Hepatocyte (in vitro differentiated cells): Measurements from ENCODE around the gene CSNK1G1. TPM values are rescaled to one million over a fixed set of nuclear protein-coding genes. Genes with fewer than 3 reads are reported as not detected.

ENCODE experiments used
- DNase-seq: peaks from one replicate; pipeline ENCODE4 v3.0.0-alpha.2; 2016; ENCODE audit warnings: low spot score
- H2AFZ ChIP-seq: fragments of 200-600 bp; sonication (generic); 2 replicates; pipeline ENCODE4 v1.6.0; 2016; ENCODE audit warnings: antibody characterized with exemption, mild to moderate bottlenecking
- H3K27ac ChIP-seq: fragments of 200-600 bp; sonication (generic); 2 replicates; pipeline ENCODE4 v1.5.1; 2016; ENCODE audit warnings: mild to moderate bottlenecking
- H3K27me3 ChIP-seq: fragments of 200-600 bp; sonication (generic); 2 replicates; pipeline ENCODE4 v1.6.1; 2016
- H3K36me3 ChIP-seq: fragments of 200-600 bp; sonication (generic); replicated peaks from 2 replicates; pipeline ENCODE4 v1.5.1; 2016; ENCODE audit warnings: low read depth; ENCODE audit not compliant: insufficient read depth
- H3K4me1 ChIP-seq: fragments of 200-600 bp; sonication (generic); 2 replicates; pipeline ENCODE4 v1.5.1; 2016; ENCODE audit warnings: mild to moderate bottlenecking, moderate library complexity; ENCODE audit not compliant: insufficient read depth
- H3K4me2 ChIP-seq: fragments of 200-600 bp; sonication (generic); 2 replicates; pipeline ENCODE4 v1.6.0; 2016
- H3K4me3 ChIP-seq: fragments of 200-600 bp; sonication (generic); 2 replicates; pipeline ENCODE4 v1.5.1; 2016; ENCODE audit warnings: mild to moderate bottlenecking
- H3K79me2 ChIP-seq: fragments of 200-600 bp; sonication (generic); 2 replicates; pipeline ENCODE4 v1.6.0; 2017; ENCODE audit warnings: mild to moderate bottlenecking
- H3K9me2 ChIP-seq: fragments of 200-600 bp; sonication (generic); replicated peaks from 2 replicates; pipeline ENCODE4 v1.6.0; 2017; ENCODE audit warnings: mild to moderate bottlenecking; ENCODE audit not compliant: insufficient read depth
- H3K9me3 ChIP-seq: fragments of 200-600 bp; sonication (generic); 2 replicates; pipeline ENCODE4 v1.5.1; 2016; ENCODE audit warnings: low read depth, mild to moderate bottlenecking
- H4K20me1 ChIP-seq: fragments of 200-600 bp; sonication (generic); 2 replicates; pipeline ENCODE4 v1.6.0; 2016; ENCODE audit warnings: mild to moderate bottlenecking; ENCODE audit not compliant: insufficient read depth, poor library complexity, severe bottlenecking
- CTCF ChIP-seq: fragments of 200-600 bp; sonication (generic); IDR thresholded peaks from 2 replicates; pipeline ENCODE4 v1.5.1; 2016; ENCODE audit warnings: antibody characterized with exemption, mild to moderate bottlenecking; ENCODE audit not compliant: poor library complexity
- EZH2 ChIP-seq: fragments of 200-600 bp; sonication (generic); IDR thresholded peaks from 2 replicates; pipeline ENCODE4 v1.6.1; 2016; ENCODE audit warnings: antibody characterized with exemption, mild to moderate bottlenecking, borderline replicate concordance
- EZH2phosphoT487 ChIP-seq: fragments of 200-600 bp; sonication (generic); IDR thresholded peaks from one replicate; pipeline ENCODE4 v1.6.1; 2018; ENCODE audit warnings: antibody characterized with exemption, mild to moderate bottlenecking, low read depth, moderate library complexity; ENCODE audit not compliant: unreplicated experiment, severe bottlenecking
- WGBS: methylation state at CpG from one replicate; pipeline ENCODE4 v1.1.6; 2016; ENCODE audit warnings: low lambda C conversion rate; ENCODE audit errors: missing lambda C conversion rate; 5-methylcytosine and 5-hydroxymethylcytosine counted together
- polyA plus RNA-seq: library from polyadenylated mRNA; unstranded; fragments of >200 nt; fragmentation: Nextera tagmentation; extraction: Ambion mirVana; gene quantifications from 2 replicates; pipeline ENCODE4 v1.2.1, GENCODE V29; 2016
- total RNA-seq: library from RNA; depleted of rRNA; stranded (reverse); fragments of >200 nt; gene quantifications from 2 replicates; pipeline ENCODE4 v1.2.3, GENCODE V29; 2014

CSNK1G1 gene
- total and polyA plus RNA-seq, 2 experiments from 2014 or later: 7.7 to 18.1 TPM

GRCh38 chr15:64233299-64233698 lies 122.7 kb downstream of the CSNK1G1 start:
- Histone ChIP-seq H4K20me1 (no peaks in the 10 kb centered on the region), H3K27ac (no peak overlapping the region), H3K27me3 (no peaks in the 10 kb centered on the region), H3K79me2 (peaks cover 21% of the 10 kb centered on the region), H3K4me2 (no peak overlapping the region), H3K4me1 (peaks cover 12% of the 10 kb centered on the region), H3K9me3 (no peaks in the 10 kb centered on the region), H3K4me3 (no peak overlapping the region), H3K36me3 (no peaks in the 10 kb centered on the region), H3K9me2 (no peaks in the 10 kb centered on the region), H2AFZ (no peak overlapping the region)
- no peak for DNase-seq
- 98% methylated on average over 4 of the region's 4 CpGs for WGBS
- TF ChIP-seq EZH2 (no peak), EZH2phosphoT487 (no peak), CTCF (no peak)

GRCh38 chr15:64232400-64232799 lies 123.6 kb downstream of the CSNK1G1 start:
- Histone ChIP-seq H3K4me3 (no peak overlapping the region), H3K27ac (no peak overlapping the region), H3K4me2 (no peak overlapping the region), H3K79me2 (peaks cover 19% of the 10 kb centered on the region), H3K9me3 (no peaks in the 10 kb centered on the region), H3K4me1 (peaks cover 12% of the 10 kb centered on the region), H3K27me3 (no peaks in the 10 kb centered on the region), H3K9me2 (no peaks in the 10 kb centered on the region), H3K36me3 (no peaks in the 10 kb centered on the region), H4K20me1 (no peaks in the 10 kb centered on the region), H2AFZ (no peak overlapping the region)
- no peak for TF ChIP-seq CTCF
- no peak for TF ChIP-seq EZH2phosphoT487
- TF ChIP-seq EZH2: no peak
- DNase-seq: no peak
- 92% methylated on average over 1 of the region's 1 CpG for WGBS

GRCh38 chr15:64229129-64229724 lies 126.7 kb downstream of the CSNK1G1 start:
- Histone ChIP-seq H2AFZ (no peak overlapping the region), H3K4me2 (no peak overlapping the region), H3K36me3 (no peaks in the 10 kb centered on the region), H4K20me1 (no peaks in the 10 kb centered on the region), H3K9me3 (no peaks in the 10 kb centered on the region), H3K27ac (no peak overlapping the region), H3K79me2 (peaks cover 24% of the 10 kb centered on the region), H3K9me2 (no peaks in the 10 kb centered on the region), H3K4me3 (no peak overlapping the region), H3K4me1 (peaks cover 5% of the 10 kb centered on the region), H3K27me3 (no peaks in the 10 kb centered on the region)
- DNase-seq: no peak
- 83% methylated on average over 2 of the region's 2 CpGs for WGBS
- TF ChIP-seq EZH2 (no peak), CTCF (no peak), EZH2phosphoT487 (no peak)

GRCh38 chr15:64225804-64226203 lies 130.2 kb downstream of the CSNK1G1 start:
- Histone ChIP-seq H3K36me3 (no peaks in the 10 kb centered on the region), H3K27ac (no peak overlapping the region), H3K4me3 (no peak overlapping the region), H2AFZ (no peak overlapping the region), H4K20me1 (no peaks in the 10 kb centered on the region), H3K9me2 (no peaks in the 10 kb centered on the region), H3K27me3 (no peaks in the 10 kb centered on the region), H3K9me3 (no peaks in the 10 kb centered on the region), H3K79me2 (peaks cover 27% of the 10 kb centered on the region), H3K4me2 (no peak overlapping the region), H3K4me1 (no peaks in the 10 kb centered on the region)
- WGBS: 98% methylated on average over 11 of the region's 11 CpGs
- TF ChIP-seq CTCF: no peak
- no peak for TF ChIP-seq EZH2phosphoT487
- no peak for TF ChIP-seq EZH2
- no peak for DNase-seq
